ENCODE results near the gene LRP1-AS.

LRP1-AS gene

DNA sequence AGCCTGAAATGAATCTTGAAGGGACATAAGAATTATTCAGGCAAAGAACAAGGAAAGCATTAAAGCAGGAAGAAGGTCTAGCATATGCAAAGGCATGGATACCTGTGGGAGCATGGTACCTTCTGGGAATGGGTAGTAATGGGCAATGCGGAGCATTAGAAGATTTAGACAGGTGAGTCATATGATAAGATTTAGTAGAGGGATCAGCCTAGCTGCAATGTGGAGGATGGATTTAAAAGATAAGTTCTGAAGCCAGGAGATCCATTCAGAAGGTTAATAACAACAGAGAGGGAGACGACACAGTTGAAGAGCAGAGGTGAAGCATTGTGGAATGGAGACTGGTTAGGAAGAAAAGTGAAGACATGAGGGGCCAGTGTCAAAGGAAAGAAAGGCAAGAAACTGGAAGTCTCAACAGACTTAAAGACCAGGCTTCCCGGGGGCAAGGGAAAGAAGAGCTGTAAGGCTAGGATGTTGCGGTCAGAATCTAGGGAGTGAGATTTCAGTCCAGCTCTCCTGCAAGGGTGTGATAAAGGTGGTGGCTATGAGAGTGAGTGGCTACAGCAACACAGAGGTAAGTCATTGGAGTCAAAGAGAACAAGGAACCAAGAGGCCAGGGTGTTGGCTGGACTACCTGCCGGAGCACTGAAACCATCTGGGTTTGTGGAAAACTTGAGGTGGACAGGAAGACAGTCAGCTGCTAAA is 30.7 kb downstream of the LRP1-AS start:
- no peak for DNase-seq

DNA sequence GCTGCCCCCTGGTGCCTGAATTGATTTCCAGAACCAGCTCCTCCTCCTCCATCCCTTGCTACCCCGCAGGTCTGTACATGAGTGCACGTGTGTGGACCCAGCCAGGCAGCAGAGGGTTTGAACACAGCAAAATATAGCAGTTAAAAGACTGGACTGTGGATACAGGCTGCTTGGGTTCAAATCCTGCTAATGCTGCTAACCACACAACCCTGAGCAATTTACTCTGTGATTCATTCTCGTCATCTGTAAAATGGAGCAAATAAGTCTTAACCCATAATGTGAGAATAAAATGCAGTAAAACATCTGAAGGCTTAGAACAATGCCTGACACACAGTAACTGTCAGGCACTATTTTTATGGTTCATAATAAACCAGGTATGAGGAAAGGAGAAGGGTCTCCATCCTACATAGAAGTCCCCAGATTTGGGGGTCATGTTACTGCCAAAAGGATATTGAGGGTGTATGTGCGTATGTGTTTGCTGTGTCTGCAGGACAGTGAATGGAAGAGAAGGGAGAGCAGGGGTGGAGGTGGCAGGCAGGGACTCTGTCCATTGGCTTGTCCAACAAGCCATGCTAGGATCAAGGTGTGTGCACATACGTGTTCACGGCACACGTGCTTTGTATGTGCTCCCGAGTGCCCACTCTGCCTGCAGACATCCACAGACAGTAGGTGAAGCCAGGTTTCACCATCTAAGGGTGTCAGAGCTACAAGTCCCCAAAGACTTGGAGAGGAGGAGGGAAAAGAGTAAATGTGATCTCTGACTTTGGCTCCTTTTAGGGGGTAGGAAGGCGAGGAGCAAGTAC is 34.7 kb downstream of the LRP1-AS start:
- DNase-seq: no peak

DNA sequence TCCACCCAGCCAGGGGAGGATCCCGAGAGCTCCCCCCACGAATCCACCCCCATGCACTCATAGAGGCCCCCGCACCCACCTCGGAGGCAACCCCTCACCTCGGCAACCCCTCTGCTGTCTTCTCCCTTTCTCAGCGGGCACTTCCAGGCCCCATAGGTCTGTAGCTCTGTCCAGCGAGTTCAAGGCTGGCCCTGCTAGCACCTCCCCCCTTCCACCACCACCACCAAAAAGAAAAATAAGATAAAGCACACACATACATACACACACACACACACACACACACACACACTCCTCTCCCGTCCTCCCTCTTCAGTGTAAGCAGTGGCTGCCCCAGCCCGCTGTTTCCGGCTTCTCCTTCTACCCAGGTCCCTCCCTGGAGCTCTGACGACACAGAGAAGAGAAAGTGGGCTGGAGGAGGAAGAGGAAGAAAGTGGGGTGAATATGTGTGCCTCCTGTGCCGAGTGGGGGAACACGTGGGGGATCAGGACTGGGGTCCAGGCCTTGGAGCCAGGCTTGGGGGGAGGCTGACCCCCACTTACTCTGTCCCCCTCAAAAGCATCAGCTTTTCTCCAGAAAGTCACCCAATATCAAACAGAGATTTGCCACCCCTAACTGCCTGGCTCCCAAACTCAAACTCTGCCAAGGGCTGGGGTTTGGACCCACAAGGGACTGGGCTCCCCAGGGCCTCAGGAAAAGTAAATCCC is 36.2 kb downstream of the LRP1-AS start, which contains the start of gene STAT6:
Gene STAT6 (minus strand): TSS at position 332 of the 704 bp plus-strand sequence. CDS start 3,084 bp downstream, outside the sequence.
- peak; percentile 71 for DNase-seq

DNA sequence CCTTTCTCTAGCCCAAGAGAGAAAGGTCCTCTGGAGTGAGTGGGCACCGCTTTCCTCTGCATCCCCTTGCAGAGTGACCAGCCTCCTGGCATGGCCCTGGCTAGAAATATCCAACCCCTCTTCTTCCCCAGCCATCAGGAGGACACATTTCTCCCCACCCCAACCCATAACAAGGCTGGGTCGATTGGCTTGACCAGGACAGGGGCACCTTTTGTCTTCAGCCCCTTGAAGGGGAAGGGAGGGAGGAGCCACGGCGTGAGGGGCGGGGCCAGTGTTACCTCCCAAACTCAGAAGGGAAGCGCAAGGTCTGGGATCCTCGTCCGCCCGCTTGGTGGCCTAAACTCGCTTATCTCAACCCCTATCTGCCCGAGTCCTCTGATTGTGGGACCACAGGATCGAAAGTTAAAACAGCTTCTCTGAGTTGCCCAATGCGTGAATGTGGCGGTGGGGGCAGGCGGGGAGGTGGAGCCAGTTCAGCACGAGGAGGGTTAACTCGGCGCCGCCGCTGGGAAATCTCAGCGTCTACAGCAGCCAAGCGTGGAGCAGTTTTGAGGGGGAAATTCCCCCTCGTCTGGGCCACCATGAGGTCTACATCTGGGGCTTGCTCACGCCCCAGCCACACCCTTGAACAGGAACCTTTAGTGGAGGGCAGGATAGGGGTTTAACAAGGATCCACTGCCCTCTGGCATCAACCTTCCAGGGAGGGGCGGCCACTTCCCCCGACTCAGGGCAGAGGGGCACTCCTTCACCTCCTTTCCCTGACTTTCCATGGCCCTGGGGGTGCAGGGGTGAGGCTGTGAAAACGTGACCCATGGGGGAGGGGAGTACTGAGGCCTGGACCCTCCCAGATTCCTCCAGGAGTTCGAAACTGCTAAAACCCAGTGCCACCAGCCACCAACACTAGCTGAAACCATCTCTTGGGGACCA is 37.1 kb downstream of the LRP1-AS start:
- DNase-seq: peak; percentile 46

DNA sequence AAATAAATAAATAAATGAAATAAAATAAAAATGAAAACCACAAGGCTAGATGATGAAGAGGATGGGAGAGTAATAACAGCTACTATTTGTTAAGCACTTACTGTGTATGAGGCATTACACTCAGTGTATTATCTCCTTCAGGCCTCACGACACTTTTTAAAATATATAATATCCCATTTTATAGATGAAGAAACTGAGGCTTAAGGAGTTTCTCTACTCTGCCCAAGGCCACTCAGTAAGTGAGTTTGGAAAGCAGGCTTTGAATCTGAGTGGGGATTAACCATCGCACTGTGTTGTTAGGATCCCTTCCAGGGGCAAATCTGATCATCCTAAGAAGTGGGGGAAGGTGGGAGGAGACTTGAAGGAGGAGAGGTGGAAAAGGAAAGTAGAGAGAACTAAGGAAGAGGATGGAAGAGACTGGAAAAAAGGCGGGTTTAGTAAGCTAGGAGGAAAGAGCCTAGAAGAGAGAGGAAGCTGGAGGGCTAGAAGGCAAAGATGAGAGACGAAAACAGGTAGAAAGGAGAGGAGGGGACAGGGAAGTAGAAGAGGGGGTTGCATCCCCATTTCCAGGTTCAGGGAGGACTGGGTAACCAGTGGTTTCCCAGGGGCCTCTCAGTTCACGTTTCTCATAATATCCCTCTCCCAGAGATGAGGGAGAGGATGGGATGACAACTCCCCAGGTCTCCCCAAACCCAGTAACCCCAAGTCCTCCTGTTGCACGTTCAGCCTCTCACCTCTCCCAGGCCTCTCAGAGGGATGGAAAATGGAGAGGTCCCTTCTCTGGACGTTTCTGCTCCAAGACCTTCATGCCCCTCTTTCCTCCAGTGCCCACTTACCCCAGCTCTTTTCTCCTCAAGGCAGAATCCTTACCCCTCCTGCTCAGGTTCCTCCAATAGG is 38.0 kb downstream of the LRP1-AS start:
- DNase-seq: no peak

DNA sequence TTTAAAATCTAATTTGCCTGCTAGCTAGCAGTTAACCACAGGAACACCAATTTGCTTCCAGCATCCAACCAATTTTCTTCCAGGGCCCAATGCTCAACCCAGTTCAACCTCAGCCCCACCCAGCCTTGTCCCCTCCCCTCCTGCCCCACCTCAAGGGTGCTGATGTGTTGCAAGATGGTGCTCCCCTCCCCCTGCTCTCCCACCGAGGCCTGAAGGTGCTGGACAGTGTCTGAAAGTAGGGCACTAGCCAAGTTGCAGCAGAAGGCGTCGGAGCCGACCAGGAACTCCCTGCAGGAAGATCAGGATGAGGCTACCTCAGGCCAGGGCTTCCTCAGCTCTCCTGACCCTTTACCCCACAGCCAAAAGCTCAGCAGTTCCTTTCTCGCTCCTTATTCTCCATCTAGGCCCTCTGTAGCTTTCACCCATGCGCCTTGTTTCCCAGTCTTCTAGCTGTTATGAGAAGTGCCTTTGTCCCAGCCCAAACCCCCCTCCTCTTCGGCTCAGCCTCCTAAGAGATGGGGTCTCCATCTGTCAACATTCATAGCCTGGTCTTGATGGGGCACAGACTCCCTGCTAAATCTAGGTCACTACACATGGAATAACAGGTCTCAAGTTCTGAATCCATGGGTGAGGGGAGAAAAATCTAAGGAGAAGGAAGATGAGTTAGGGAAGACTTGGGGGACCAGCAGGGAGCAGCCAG is 39.8 kb downstream of the LRP1-AS start:
- no peak for DNase-seq

DNA sequence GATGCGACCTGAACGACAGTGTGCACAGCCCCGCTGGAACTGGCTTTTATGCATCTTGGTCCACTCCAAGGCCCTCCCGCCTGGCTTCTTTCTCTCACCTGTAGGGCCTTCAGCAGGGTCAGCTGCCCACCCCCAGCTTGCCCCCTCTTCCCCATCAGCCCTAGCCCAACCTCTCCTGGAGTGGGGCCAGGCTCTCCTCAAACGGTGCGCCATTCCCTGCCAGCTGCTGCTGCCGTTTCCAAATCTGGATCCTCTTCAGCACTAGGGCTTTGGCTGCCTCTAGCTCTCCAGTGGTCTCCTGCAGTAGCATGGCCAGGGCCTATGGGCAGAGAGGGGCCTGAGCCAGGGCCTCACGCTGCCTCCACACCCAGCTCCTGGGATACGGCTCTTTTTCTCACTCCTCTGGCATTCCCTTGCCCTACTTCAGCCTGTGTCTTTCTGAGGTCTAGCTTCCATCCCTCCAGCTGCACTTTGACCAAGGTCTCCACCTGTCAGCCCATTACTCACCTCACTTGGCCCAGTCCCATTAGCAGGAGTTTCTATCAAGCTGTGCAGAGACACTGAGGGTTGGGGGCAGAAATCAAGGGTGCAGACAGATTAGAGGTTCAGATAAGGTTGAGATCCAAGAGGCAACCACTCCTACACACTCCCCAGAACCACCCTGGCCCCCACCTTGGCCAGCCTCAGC is 41.3 kb downstream of the LRP1-AS start:
- DNase-seq: no peak

DNA sequence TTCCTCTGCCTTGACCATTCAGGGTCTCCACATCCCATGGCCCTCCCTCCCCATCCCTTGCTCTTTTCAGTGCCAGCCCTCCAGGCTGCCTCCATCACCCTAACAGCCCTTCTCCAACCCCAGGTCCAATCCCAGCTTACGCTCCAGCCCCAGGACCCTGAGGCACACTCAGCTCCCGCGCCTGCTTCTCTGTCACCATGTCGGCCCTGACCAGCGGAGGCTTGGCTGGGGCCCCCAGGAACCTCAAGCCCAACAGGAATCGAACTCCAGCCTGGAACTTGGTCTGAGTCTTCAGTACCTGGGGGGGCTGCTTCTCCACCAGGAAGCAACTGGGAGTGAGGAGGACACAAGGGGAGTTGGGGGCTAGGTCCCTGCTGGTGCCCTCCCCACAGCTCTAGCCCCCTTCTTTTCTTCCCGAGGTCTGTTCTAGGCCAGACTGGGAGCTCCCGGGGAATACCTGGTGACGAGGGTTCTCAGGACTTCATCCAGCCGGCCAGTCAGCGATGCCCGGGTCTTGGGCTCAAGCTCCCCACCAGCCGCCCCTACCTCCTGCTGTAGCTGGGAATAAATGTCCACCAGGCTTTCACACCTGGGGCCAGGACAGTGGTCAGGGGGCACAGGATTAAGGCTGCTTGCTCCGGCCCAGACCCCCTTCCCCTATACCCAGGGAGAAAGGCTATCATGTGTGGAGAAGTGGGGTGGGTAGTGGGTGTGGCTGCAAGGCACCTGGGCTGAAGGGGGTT is 42.2 kb downstream of the LRP1-AS start:
- no peak for DNase-seq

DNA sequence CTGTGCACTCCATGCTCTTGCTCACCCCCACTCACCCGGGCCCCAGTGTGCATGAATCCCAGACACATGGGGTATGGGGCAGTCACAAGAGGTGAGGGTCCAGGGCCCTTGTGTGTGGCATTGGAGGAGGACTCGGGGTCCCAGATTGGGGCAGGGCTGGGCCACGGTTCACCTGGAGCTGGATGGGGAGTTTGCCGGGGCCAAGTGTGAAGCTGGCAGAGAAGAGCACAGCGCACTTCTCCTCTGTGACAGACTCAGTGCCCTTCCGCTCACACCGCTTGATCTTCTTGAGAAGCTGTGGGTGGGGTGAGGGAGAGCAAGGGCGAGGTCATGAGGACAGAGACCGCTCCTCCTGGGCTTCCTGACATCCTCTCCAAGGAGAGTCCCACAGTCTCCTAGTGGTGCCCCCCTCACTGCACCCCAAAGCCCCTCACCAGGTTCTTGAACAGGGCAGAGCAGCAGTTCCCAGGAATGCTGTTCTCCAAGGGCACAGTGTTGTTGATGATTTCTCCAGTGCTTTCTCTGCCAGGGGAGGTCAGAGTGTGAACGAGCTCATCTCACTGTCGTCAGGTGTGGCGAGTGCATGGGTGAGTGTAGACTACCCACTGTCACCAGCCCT is 43.0 kb downstream of the LRP1-AS start:
- no peak for DNase-seq

DNA sequence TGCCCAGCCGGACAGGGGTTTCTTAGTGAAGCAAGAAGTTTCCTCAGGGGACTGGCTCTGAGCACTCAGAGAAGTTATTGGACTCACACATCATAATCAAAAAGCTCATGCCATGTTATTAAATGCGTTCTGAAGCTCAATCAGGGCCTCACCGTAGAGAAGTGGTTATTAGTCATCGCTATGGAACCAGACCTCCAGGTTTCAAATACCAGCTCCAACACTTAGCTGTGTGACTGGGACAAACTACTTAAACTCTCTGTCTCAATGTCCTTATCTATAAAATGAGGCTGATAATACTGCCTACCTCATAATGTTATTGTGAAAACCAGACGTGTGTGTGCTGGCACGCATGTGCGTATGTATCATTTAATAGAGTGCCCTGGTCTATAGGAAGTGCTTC is 43.6 kb downstream of the LRP1-AS start:
- DNase-seq: no peak

DNA sequence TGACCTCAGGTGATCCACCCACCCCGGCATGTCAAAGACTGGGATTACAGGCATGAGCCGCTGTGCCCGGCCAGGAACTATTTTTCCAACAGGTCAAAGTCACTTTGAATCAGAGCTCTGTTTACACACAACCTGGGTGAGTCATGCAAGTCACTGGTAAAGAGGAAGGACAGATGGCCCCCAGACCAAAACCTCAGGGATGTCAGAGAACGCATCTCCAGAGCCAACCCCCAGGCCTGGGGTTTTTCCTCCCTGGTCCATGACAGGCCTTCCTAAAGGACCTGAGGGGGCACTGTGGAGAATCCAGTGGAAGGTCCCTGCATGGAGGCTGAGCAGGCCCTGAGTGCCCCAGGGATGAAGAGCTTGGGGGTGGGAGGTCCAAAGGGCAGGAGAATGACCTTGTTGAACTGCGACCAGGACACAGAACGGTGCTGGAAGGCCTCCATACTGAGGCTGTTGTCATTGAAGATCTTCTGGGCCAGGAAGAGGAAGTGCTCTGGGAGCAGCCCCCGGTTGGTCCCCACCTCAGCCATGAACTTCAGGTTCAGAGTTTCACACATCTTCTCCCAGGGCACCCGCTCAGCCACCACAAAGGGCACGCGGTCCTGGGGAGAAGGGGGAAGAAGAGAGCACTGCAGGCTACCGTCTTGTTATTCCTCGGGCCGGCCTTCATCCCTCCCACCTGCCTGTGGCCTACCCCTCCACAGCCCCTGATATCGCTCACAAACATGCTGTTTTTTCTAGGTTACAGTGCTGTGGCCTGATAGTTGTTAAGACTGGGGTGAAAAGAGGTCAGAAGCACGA is 45.3 kb downstream of the LRP1-AS start:
- DNase-seq: no peak

DNA sequence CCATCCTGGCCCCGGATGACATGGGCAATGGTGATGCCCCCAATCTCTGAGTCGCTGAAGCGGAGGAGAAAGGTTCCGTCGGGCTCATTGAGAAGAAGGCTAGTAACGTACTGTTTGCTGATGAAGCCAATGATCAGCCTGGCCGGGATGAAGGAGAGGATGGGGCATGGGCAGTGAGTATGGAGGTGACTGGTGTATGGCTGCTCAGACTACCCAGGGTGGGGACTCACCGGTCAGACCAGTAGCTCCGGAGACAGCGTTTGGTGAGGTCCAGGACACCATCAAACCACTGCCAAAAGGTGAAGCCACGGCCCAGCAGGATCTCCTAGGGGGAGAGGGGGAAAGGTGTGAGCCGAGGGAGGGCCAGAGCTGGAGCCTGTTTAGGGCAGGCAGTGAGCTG is 47.7 kb downstream of the LRP1-AS start:
- DNase-seq: no peak

DNA sequence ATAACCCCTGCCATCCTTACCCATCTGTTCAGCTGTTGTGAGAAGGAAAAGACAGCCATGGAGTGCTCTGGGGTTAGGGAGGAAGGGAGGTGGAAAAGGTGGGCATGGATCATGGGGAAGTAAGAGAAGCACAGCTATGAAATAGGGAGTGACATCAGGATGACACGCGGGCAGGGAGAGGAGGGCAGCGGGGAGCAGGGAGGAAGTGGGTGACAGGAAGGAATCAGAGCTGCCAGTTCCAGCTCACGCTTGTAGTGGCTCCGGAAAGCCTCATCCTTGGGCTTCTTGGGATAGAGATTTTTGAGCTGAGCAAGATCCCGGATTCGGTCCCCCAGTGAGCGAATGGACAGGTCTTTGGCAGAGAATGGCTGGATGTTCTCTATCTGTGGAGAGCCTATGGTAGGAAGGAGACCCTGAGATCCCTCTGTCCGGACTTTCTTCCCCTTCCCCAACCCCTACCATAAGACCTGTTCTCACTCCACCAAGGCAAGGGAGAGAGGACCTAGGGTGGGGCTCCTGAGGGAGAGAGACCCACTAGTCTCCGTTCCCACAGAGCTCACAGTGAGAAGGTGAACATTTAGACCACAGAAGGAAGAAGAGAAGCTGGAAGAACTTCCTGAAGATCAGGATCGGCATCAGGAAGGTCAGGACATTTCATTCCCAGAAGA is 48.2 kb downstream of the LRP1-AS start:
- no peak for DNase-seq

DNA sequence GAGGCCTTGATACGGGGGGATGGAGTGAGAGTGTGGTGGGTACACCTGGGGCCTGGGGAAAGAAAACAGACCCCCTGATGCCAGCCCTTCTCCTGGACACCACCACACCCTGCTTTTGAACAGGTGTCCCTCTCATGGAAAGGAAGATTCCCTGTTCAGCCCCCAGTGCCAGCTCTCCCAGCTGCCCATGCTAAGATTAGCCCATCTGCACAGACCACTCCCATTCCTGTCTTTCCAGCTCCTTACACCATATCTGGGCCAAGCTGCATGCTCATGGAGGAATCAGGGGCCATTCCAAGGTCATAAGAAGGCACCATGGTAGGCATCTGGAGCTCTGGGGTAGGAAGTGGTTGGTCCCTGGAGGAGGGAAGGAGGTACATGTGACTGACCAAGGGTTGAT is 48.9 kb downstream of the LRP1-AS start:
- no peak for DNase-seq

DNA sequence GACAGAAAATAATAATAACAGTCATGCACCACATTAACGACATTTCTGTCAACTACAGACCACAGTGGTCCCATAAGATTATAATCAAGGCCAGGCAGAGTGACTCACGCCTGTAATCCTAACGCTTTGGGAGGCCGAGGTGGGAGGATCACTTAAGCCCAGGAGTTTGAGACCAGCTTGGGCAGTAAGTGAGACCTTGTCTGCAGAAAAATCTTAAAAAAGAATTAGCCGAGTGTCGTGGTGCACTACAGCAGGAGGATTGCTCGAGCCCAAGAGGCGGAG is 49.9 kb downstream of the LRP1-AS start:
- no peak for DNase-seq

DNA sequence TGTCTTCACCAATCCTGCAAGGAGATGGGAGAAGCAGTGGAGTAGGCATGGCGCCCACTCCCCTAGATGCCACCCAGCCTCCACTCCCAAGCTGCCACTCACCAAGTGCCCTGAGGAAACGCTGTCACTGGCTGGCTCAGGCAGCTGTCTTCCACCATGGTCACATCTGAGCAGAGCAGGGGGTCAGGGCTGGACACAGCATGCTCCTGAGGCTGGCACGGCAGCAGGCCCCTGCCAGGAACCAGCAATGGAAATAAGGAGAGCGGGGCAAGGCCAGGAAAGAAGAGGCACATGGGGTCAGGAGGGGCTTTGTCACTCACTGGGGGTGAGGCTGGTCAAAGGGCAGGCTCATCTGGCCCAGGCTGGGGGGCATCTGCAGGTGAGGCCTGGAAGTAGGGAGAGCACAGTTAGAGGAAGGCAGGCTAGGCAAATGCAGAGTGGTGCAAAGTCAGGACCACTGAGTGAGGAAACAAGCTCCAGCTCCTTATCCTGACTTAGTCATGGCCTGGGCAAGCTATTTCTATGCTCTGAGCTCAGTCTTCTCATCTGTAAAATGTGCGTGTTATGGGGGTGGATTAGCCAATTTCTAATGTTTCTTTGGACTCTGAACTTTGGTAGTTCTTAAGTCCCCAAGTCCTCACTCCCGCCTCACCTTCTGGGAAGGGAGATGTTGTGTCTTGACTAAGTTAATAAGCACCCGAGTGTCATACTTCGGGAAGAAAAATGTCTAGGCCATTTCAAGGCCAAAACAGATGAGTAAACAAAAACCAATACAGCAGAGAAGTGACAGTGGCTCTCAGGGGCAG is 50.5 kb downstream of the LRP1-AS start:
- DNase-seq: no peak

DNA sequence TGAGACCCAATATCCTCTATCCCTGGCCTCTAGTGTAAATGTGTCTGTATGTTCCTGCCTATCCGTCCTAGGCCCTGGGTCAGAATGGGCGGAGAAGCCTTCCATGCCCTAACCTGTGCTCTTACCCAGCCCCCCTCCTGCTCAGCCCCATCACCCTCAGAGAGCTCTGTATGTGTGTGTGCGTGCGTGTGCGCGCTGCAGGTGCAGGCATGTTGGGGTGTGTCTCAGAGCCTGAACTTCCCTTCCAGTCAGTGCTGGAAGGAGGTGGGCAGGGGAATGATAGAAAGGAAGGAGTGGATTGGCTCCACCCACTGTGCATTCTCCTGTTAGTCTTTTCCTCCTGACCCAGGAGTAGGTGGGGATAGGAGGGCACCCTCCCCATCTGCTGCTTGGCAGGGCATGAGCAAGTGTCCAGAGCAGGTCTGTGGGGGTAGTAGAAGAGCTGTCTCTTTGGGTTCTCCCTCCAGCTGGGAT is 51.3 kb downstream of the LRP1-AS start:
- no peak for DNase-seq

Measured in NCI-H146 (cell line).